ENCODE data around the gene LPP.

LPP gene

GRCh38 chr3:188403404-188403803 is 249.4 kb downstream of the LPP start:
- H3K27me3 ChIP-seq, result no peaks in the 10 kb centered on the region
- H3K4me1 ChIP-seq, result no peaks in the 10 kb centered on the region
- no peak for DNase-seq
- H3K36me3 ChIP-seq, result no peaks in the 10 kb centered on the region
- no peak for TF ChIP-seq CTCF (IDR thresholded peaks at IDR 0.05; ENCODE audit: low read depth, low read length)
- no peak overlapping the region for H3K4me3 ChIP-seq (ENCODE audit: low read depth, low read length)
- no peaks in the 10 kb centered on the region for H3K9me3 ChIP-seq

- Histone ChIP-seq H3K4me3 (ENCODE audit: low read depth, low read length) (no peak overlapping the region), H3K9me3 (no peaks in the 10 kb centered on the region), H3K4me1 (no peaks in the 10 kb centered on the region), H3K27me3 (no peaks in the 10 kb centered on the region), H3K36me3 (no peaks in the 10 kb centered on the region)
- no peak for DNase-seq
- TF ChIP-seq CTCF (IDR thresholded peaks at IDR 0.05; ENCODE audit: low read depth, low read length), result no peak
Observed at GRCh38 chr3:188404124-188404523, 250.2 kb downstream of the LPP start.

GRCh38 chr3:188404701-188405100 is 250.7 kb downstream of the LPP start:
- Histone ChIP-seq H3K27me3 (no peaks in the 10 kb centered on the region), H3K36me3 (no peaks in the 10 kb centered on the region), H3K9me3 (no peaks in the 10 kb centered on the region), H3K4me1 (no peaks in the 10 kb centered on the region), H3K4me3 (ENCODE audit: low read depth, low read length) (no peak overlapping the region)
- DNase-seq, result no peak
- no peak for TF ChIP-seq CTCF (IDR thresholded peaks at IDR 0.05; ENCODE audit: low read depth, low read length)

- Histone ChIP-seq H3K27me3 (no peaks in the 10 kb centered on the region), H3K4me3 (ENCODE audit: low read depth, low read length) (no peak overlapping the region), H3K36me3 (no peaks in the 10 kb centered on the region), H3K9me3 (no peaks in the 10 kb centered on the region), H3K4me1 (no peaks in the 10 kb centered on the region)
- TF ChIP-seq CTCF (IDR thresholded peaks at IDR 0.05; ENCODE audit: low read depth, low read length), result no peak
- DNase-seq, result no peak
Observed at GRCh38 chr3:188407158-188407880, 253.4 kb downstream of the LPP start.

GRCh38 chr3:188408831-188409230 is 254.9 kb downstream of the LPP start:
- Histone ChIP-seq H3K36me3 (no peaks in the 10 kb centered on the region), H3K4me3 (ENCODE audit: low read depth, low read length) (no peak overlapping the region), H3K27me3 (no peaks in the 10 kb centered on the region), H3K4me1 (no peaks in the 10 kb centered on the region), H3K9me3 (no peaks in the 10 kb centered on the region)
- DNase-seq, result no peak
- no peak for TF ChIP-seq CTCF (IDR thresholded peaks at IDR 0.05; ENCODE audit: low read depth, low read length)

GRCh38 chr3:188411750-188412149 is 257.8 kb downstream of the LPP start:
- no peak for DNase-seq
- Histone ChIP-seq H3K27me3 (no peaks in the 10 kb centered on the region), H3K4me3 (ENCODE audit: low read depth, low read length) (no peak overlapping the region), H3K9me3 (no peaks in the 10 kb centered on the region), H3K4me1 (no peaks in the 10 kb centered on the region), H3K36me3 (no peaks in the 10 kb centered on the region)
- no peak for TF ChIP-seq CTCF (IDR thresholded peaks at IDR 0.05; ENCODE audit: low read depth, low read length)

Data from BE2C (cell line).